Esophagus squamous epithelium (tissue), 4 donors: ENCODE measurements around the gene ERCC6L2.

Experiments
- POLR2A ChIP-seq, 4 donors: fragments of 450-650 bp; IDR thresholded peaks; one replicate each; pipeline ENCODE4 v1.6.1; 2017; ENCODE audit warnings: antibody characterized with exemption in 4 of 4, mild to moderate bottlenecking in 4 of 4, moderate library complexity in 3 of 4
- TF ChIP-seq, protein P1 (sequence below), 6 experiments: fragments of 450-650 bp in 4 of 6; fragments of 200-600 bp in 2 of 6; sonication (generic) in 2 of 6; IDR thresholded peaks; one replicate each; pipeline ENCODE4 v1.5.1; 2016 to 2019; ENCODE audit warnings: antibody characterized with exemption in 6 of 6, mild to moderate bottlenecking in 4 of 6, moderate library complexity in 4 of 6

DNA sequence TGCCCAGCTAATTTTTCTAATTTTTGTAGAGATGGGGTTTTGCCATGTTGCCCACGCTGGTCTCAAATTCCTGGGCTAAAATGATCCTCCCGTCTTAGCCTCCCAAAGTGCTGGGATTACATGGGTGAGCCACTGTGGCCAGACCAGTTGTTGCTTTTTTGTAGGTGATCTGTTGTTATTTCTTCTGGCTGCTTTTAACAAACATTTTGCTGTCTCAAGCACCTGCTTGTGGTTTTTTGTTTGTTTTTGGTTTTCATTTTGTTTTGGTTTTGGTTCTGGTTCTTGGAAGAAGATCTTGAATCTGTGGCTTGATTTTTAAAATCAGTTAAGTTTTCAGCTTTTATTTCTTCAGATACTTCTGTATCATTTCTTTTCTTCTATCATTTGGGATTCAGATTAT, 21.1 kb downstream of the ERCC6L2 start:
- no peak for TF ChIP-seq POLR2A (IDR thresholded peaks at IDR 0.05)
- TF ChIP-seq, protein P1, sequence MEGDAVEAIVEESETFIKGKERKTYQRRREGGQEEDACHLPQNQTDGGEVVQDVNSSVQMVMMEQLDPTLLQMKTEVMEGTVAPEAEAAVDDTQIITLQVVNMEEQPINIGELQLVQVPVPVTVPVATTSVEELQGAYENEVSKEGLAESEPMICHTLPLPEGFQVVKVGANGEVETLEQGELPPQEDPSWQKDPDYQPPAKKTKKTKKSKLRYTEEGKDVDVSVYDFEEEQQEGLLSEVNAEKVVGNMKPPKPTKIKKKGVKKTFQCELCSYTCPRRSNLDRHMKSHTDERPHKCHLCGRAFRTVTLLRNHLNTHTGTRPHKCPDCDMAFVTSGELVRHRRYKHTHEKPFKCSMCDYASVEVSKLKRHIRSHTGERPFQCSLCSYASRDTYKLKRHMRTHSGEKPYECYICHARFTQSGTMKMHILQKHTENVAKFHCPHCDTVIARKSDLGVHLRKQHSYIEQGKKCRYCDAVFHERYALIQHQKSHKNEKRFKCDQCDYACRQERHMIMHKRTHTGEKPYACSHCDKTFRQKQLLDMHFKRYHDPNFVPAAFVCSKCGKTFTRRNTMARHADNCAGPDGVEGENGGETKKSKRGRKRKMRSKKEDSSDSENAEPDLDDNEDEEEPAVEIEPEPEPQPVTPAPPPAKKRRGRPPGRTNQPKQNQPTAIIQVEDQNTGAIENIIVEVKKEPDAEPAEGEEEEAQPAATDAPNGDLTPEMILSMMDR (IDR thresholded peaks at IDR 0.05), result no peak
